A549 (cell line): ENCODE measurements around the gene TBC1D4. TPM values are rescaled to one million over a fixed set of nuclear protein-coding genes. Genes with fewer than 3 reads are reported as not detected.

Experiments used
- ATAC-seq, 2 experiments: fragments of 200-7000 bp in 1 of 2; fragments of >200 bp in 1 of 2; cut with Nextera tagmentation in 1 of 2; cut with Tn5 transposase in 1 of 2; 3 replicates each; pipeline versions ENCODE4 v1.8.0 to v1.9.1; 2018 to 2020; ENCODE audit warnings: mild to moderate bottlenecking in 1 of 2, moderate library complexity in 1 of 2
- CTCF ChIA-PET: fragments of 300-600 bp; sonication (Branson Sonifier 250); formaldehyde crosslinking; extraction: SDS; loops from one replicate; lab custom pipeline; 2021; ENCODE audit warnings: antibody characterized with exemption, inconsistent platforms; lab: Yijun Ruan, JAX
- POLR2A ChIA-PET: fragments of 350-600 bp; formaldehyde crosslinking; extraction: SDS; loops from one replicate; lab custom pipeline; 2021; ENCODE audit warnings: antibody characterized with exemption, inconsistent platforms; lab: Yijun Ruan, JAX
- DNase-seq, 2 experiments: peaks; one replicate each; pipeline versions ENCODE4 v3.0.0 to v3.0.0-alpha.2; 2011 to 2016; ENCODE audit warnings: low read depth in 1 of 2, low spot score in 1 of 2
- FAIRE-seq: peaks from 2 replicates; lab custom pipeline; 2011; peaks lifted over from hg19 to GRCh38; lab: Jason Lieb, UNC
- H3K27ac ChIP-seq, 2 experiments: fragments of >200 bp; sonication (Bioruptor Twin); formaldehyde crosslinking; 3 replicates each; pipeline ENCODE4 v1.5.1; 2016 to 2017
- H3K4me1 ChIP-seq: fragments of >200 bp; sonication (Bioruptor Twin); formaldehyde crosslinking; 3 replicates; pipeline ENCODE4 v1.6.1; 2016
- H3K4me2 ChIP-seq: fragments of >200 bp; sonication (Bioruptor Twin); formaldehyde crosslinking; 3 replicates; pipeline ENCODE4 v1.6.1; 2016
- H3K4me3 ChIP-seq: fragments of >200 bp; sonication (Bioruptor Twin); formaldehyde crosslinking; 3 replicates; pipeline ENCODE4 v1.5.1; 2016
- H3K9me3 ChIP-seq: fragments of >200 bp; sonication (Bioruptor Twin); formaldehyde crosslinking; 3 replicates; pipeline ENCODE4 v1.6.1; 2016
- BHLHE40 ChIP-seq: IDR thresholded peaks from 2 replicates; pipeline ENCODE4 v1.6.1; 2012; ENCODE audit warnings: low read depth, low read length, inconsistent platforms
- CBX2 ChIP-seq: fragments of 200-600 bp; sonication (generic); IDR thresholded peaks from 2 replicates; pipeline ENCODE4 v1.6.1; 2016; ENCODE audit warnings: low read depth, mild to moderate bottlenecking, borderline replicate concordance
- CBX8 ChIP-seq: fragments of 200-600 bp; sonication (generic); IDR thresholded peaks from 2 replicates; pipeline ENCODE4 v1.6.1; 2016
- CHD4 ChIP-seq: fragments of 200-600 bp; sonication (generic); IDR thresholded peaks from 2 replicates; pipeline ENCODE4 v1.6.1; 2016; ENCODE audit warnings: antibody characterized with exemption, mild to moderate bottlenecking, borderline replicate concordance
- CTCF ChIP-seq: fragments of >200 bp; sonication (Bioruptor Twin); formaldehyde crosslinking; IDR thresholded peaks from 3 replicates; pipeline ENCODE4 v1.5.1; 2016
- FOSL2 ChIP-seq, 2 experiments: fragments of 450-650 bp in 1 of 2; fragments of >200 bp in 1 of 2; sonication (Bioruptor Twin) in 1 of 2; formaldehyde crosslinking; IDR thresholded peaks; 2 replicates each; pipeline versions ENCODE4 v1.5.0 to v1.6.1; 2016 to 2020; ENCODE audit warnings: mild to moderate bottlenecking in 1 of 2, moderate library complexity in 1 of 2
- FOXS1 ChIP-seq: fragments of 250-450 bp; sonication (Bioruptor Pico); IDR thresholded peaks from 2 replicates; pipeline ENCODE4 v1.5.0; 2020; ENCODE audit warnings: mild to moderate bottlenecking, moderate library complexity
- HEYL ChIP-seq: fragments of 250-450 bp; sonication (Bioruptor Pico); IDR thresholded peaks from 2 replicates; pipeline ENCODE4 v1.8.0; 2021; ENCODE audit warnings: mild to moderate bottlenecking, moderate library complexity
- HOXA7 ChIP-seq: fragments of 250-450 bp; sonication (Bioruptor Pico); IDR thresholded peaks from 2 replicates; pipeline ENCODE4 v1.5.0; 2020; ENCODE audit warnings: mild to moderate bottlenecking, moderate library complexity
- JUN ChIP-seq, 2 experiments: fragments of >200 bp; sonication (Bioruptor Twin); formaldehyde crosslinking; IDR thresholded peaks; 2 replicates in 1 of 2; 3 replicates in 1 of 2; pipeline ENCODE4 v1.6.1; 2016 to 2017
- KDM1A ChIP-seq: fragments of 200-600 bp; sonication (generic); IDR thresholded peaks from 2 replicates; pipeline ENCODE4 v1.6.1; 2016; ENCODE audit warnings: low read depth, mild to moderate bottlenecking
- MAFK ChIP-seq: fragments of 450-650 bp; IDR thresholded peaks from 2 replicates; pipeline ENCODE4 v1.6.1; 2014; ENCODE audit not compliant: partially characterized antibody
- NPAS2 ChIP-seq: fragments of 250-450 bp; sonication (Bioruptor Pico); IDR thresholded peaks from 2 replicates; pipeline ENCODE4 v1.8.0; 2022; ENCODE audit warnings: mild to moderate bottlenecking, moderate library complexity, borderline replicate concordance
- NR3C1 ChIP-seq: fragments of >200 bp; sonication (Bioruptor Twin); formaldehyde crosslinking; IDR thresholded peaks from 3 replicates; pipeline ENCODE4 v1.6.1; 2017
- ZC3H11A ChIP-seq: fragments of 450-650 bp; IDR thresholded peaks from 2 replicates; pipeline ENCODE4 v1.6.1; 2014; ENCODE audit warnings: antibody characterized with exemption, mild to moderate bottlenecking
- ZFP36 ChIP-seq: fragments of 450-650 bp; IDR thresholded peaks from 2 replicates; pipeline ENCODE4 v1.6.1; 2014; ENCODE audit warnings: borderline replicate concordance; ENCODE audit not compliant: partially characterized antibody
- WGBS: methylation state at CpG from one replicate; pipeline ENCODE4 v1.1.6; 2017; ENCODE audit errors: missing lambda C conversion rate; 5-methylcytosine and 5-hydroxymethylcytosine counted together
- polyA plus RNA-seq, 4 experiments: library from polyadenylated mRNA; depleted of rRNA in 3 of 4; stranded (reverse); fragments of >200 nt; fragmentation: RNase III in 1 of 4; extraction: RNeasy Plus Mini Kit Qiagen cat#74134 plus additional on column Dnase treatment in 1 of 4; gene quantifications; 2 replicates in 3 of 4; 3 replicates in 1 of 4; pipeline ENCODE4 v1.2.3, GENCODE V29; 2011 to 2017

The TBC1D4 gene
- polyA plus RNA-seq, 2 of the 4 experiments (the other 2 are of a cell fraction) = 9.5 to 12.5 TPM

GRCh38 chr13:75474956-75475355 is 7.0 kb downstream of the TBC1D4 start (continued):
- no peak for TF ChIP-seq MAFK

GRCh38 chr13:75473468-75473867 is 8.5 kb downstream of the TBC1D4 start:
- WGBS = 93% methylated on average over 1 of the region's 1 CpG
- no peak for FAIRE-seq
- TF ChIP-seq CHD4 (no peak), JUN (IDR thresholded peaks at IDR 0.05) (no peak), KDM1A (no peak), CBX2 (no peak), ZFP36 (no peak), HOXA7 (no peak), FOXS1 (CRISPR knock-in tag) (no peak), BHLHE40 (no peak), CBX8 (no peak), CTCF (no peak), ZC3H11A (no peak), HEYL (CRISPR knock-in tag) (no peak)
- TF ChIP-seq, all 56 proteins: peak for 0
- H3K9me3 ChIP-seq = no peaks in the 10 kb centered on the region
- H3K4me3 ChIP-seq = no peak overlapping the region
- H3K4me1 ChIP-seq = peaks cover 11% of the 10 kb centered on the region; the same call in 1 of the 3 replicates
- no peak overlapping the region for H3K4me2 ChIP-seq
- no peak overlapping the region for H3K27ac ChIP-seq
- ATAC-seq = no peak
- no peak for DNase-seq
- ChIA-PET CTCF (interaction anchor here (1.4 kb wide), 1 partner anchor 9 kb away, joined by 3 read pairs; the partner anchor contains the start of gene TBC1D4), POLR2A (no interaction called here)

GRCh38 chr13:75470676-75471075 is 11.3 kb downstream of the TBC1D4 start:
- ATAC-seq = no peak
- FAIRE-seq = no peak
- DNase-seq = no peak
- CTCF ChIA-PET = no interaction called here
- POLR2A ChIA-PET = no interaction called here
- Histone ChIP-seq H3K27ac (no peak overlapping the region), H3K4me1 (peaks cover 20% of the 10 kb centered on the region; the same call in 1 of the 3 replicates), H3K4me3 (no peak overlapping the region), H3K4me2 (no peak overlapping the region), H3K9me3 (no peaks in the 10 kb centered on the region)
- no peak for TF ChIP-seq NR3C1
- WGBS = 91% methylated on average over 4 of the region's 4 CpGs

GRCh38 chr13:75469047-75469446 is 12.9 kb downstream of the TBC1D4 start:
- POLR2A ChIA-PET = no interaction called here
- no peak overlapping the region for H3K27ac ChIP-seq
- H3K9me3 ChIP-seq = no peaks in the 10 kb centered on the region
- CTCF ChIA-PET = interaction anchor here (0.6 to 1.8 kb wide), 2 partner anchors 13 to 66 kb away, joined by 3 to 7 read pairs; partner anchors contain the start of gene TBC1D4
- no peak for DNase-seq
- no peak overlapping the region for H3K4me2 ChIP-seq
- H3K4me1 ChIP-seq = 0 out of 3 replicates have a peak, but pooled peaks cover 13% of the 10 kb centered on the region
- no peak overlapping the region for H3K4me3 ChIP-seq
- 90% methylated on average over 7 of the region's 7 CpGs for WGBS
- FAIRE-seq = no peak
- ATAC-seq = no peak
- TF ChIP-seq FOSL2 (IDR thresholded peaks at IDR 0.05) (no peak), FOSL2 (CRISPR knock-in tag; IDR thresholded peaks at IDR 0.05) (no peak), NPAS2 (CRISPR knock-in tag) (no peak), CTCF (no peak)
